ENCODE measurements around the gene TRAPPC2.
"Not testable (repeated sequence)": the region's sequence is repeated elsewhere in the genome, so short reads cannot be mapped to it uniquely, and the experiment has no call there.

The TRAPPC2 gene

DNA sequence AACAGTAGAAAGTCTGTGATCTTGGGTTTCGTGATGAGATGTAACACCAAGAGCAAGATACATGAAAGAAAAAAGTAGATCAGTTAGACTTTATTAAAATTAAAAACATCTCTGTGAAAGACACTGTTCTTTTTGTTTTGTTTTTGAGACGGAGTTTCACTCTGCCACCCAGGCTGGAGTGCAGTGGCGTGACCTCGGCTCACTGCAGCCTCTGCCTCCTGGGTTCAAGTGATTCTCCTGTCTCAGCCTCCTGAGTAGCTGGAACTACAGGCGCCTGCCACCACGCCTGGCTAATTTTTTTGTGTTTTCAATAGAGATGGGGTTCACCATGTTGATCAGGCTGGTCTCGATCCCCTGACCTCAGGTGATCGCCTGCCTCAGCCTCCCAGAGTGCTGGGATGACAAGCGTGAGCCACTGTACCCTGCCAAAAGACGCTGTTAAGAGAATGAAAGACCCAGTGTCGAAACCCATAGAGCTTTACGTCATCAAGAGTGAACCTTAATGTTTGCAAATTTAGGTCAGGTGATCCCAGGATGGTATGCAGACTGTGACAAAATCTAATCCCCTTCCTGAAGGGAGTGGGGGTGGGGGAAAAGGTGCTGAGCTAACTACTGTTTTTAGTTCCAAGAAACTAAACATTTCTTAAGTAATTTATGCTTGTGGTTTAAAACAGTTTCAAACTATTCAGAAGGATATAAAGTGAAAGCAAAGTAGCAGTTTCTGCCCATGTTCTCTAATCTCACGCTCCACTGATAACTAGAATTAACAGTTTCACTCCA, 8.2 kb upstream of the TRAPPC2 start:
- peak in 1 of 2 donors; percentile 28 for DNase-seq

DNA sequence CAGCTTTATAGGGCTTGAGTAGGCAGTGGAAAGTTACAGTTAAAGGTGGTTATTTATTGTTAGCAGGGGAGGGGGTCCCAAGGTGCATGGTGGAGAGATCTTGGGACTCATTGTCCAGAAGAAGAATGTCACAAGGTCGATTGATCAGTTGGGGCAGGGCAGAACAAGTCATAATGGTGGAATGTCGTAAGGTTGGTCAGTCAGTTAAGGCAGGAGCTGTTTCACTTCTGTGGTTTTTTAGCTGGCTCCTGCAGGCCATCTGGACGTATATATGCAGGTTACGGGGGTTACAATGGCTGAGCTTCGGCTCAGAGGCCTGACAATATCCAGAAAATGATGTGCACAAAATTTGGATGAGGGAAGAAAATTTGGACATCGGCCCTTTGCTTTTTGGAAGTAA, 7.3 kb upstream of the TRAPPC2 start:
- DNase-seq: no peak

DNA sequence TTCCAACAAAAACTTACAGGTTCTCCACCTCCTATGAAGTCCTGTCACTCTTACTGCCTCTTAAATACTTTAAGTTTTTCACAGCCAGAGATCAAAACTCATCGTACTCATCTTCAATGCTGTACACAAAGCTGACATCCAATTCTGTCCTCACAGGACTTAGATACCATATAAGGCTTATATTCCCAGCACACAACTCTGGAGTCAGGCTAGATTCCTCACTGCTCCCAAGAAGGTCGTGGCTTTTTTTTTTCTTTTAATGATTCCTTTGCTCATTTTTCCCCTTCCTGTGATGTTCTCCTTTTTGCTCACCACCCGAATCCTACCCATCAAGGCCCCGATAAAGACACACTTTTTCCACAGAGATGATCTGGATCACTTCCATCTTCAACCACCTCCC, 914 bp downstream of the TRAPPC2 start:
- DNase-seq: no peak

DNA sequence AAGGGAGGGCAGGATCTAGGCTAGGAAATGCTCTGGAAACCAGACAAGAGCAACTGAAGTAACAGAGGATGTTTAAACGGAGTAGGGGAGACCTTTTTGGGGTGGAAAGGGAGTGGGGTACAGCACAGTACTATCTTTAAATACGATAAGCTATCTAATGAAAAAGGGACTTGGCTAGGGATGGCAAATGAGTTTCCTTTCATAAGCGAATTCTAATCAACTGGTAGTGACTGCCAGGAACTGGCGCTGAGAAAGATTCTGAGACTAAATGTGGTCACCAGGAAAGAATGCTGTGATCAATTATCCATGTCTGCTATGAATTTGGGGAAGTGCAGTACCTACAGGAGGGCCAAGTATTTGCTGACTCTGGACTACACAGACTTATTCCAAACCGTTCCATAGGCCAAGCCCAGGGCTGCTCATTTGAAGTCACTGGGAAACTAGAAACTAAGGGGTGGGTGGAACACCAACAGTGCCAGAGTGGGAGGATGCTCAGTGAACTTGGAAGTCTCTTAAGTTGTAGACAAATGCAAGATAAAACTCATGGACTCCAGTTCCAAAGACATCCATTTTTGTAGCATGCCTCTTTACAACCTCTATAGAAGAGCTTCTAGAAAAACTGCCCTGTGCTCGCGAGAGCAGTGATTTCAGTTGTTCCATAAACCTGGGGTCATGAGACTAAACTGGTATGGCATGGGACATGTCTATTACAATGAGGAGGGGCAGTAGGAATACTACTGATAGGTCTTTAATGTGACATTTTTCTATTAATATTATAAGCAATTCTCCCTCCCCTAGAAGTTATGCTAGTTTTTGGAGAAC, 2.0 kb downstream of the TRAPPC2 start:
- no peak for DNase-seq

DNA sequence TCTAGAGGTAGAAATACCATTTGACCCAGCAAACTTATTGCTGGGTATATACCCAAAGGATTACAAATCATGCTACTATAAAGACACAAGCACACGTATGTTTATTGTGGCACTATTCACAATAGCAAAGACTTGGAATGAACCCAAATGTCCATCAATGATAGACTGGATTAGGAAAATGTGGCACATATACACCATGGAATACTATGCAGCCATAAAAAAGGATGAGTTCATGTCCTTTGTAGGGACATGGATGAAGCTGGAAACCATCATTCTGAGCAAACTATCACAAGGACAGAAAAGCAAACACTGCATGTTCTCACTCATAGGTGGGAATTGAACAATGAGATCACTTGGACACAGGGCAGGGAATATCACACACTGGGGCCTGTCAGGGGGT, 3.9 kb downstream of the TRAPPC2 start:
- not testable (repeated sequence) for DNase-seq

DNA sequence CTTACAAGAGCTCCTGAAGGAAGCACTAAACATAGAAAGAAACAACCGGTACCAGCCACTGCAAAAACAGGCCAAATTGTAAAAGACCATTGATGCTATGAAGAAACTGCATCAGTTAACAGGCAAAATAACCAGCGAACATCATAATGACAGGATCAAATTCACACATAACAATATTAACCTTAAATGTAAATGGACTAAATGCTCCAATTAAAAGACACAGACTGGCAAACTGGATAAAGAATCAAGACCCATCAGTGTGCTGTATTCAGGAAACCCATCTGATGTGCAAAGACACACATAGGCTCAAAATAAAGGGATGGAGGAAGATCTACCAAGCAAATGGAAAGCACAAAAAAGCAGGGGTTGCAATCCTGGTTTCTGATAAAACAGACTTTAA, 7.8 kb downstream of the TRAPPC2 start:
- not testable (repeated sequence) for DNase-seq

DNA sequence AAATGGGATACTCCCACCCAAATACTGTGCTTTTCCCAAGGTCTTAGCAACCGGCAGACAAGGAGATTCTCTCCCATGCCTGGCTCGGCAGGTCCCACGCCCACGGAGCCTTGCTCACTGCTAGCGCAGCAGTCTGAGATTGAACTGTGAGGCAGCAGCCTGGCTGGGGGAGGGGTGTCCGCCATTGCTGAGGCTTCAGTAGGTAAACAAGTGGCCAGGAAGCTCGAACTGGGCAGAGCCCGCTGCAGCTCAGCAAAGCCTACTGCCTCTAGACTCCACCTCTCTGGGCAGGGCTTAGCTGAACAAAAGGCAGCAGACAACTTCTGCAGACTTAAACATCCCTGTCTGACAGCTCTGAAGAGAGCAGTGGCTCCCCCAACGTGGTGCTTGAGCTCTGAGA, 9.5 kb downstream of the TRAPPC2 start:
- DNase-seq: peak in 1 of 2 donors; percentile 5

DNA sequence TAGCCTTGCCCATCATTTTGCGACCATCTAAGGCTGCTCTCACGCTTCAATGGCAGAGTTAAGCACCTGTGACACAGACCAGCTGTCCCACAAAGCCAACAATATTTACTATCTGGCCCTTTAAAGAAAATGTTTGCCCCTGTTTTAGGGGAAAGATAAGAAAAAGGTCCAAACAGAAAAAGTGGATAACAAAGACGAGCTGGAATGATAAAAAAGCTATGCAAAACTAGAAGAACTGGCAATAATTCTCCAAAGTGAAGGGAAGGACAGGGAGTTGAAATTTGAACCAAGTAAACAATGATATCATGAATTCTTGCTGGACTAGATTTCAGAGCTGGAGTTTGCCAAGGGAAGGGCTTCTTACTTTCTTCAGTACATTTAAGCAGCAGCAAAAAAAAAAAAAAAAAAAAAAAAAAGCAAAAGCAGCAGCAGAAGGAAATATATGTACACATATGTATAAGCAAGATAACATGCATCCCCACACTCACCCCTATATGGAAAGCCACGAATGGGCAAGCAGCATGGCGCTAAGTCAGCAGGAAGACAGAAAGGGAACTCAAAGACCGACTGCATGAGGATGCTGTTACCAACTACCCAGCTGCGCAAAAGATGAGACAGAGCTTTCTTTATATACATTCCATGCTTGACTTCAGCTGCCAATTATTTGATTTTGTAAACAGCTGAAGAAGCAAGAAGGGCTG, 12.5 kb downstream of the TRAPPC2 start:
- DNase-seq: no peak

DNA sequence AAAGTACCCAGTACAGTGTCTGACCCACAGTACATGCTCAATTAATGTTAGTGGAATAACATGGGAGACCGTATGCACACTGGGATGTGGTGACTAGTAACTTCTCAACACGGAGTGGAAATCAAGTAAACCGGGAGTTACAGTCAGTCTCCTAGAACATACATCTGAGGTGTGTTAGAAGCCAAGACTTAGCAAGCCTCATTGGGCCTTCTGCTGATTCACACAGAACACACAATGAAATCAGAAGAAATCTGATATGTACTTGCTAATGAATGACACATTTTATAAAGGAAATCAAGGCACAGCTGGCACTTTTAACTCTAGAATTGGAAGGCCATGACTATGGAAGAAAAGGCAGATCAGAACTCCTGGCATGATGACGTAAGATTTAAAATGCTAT, 13.0 kb downstream of the TRAPPC2 start:
- DNase-seq: no peak

DNA sequence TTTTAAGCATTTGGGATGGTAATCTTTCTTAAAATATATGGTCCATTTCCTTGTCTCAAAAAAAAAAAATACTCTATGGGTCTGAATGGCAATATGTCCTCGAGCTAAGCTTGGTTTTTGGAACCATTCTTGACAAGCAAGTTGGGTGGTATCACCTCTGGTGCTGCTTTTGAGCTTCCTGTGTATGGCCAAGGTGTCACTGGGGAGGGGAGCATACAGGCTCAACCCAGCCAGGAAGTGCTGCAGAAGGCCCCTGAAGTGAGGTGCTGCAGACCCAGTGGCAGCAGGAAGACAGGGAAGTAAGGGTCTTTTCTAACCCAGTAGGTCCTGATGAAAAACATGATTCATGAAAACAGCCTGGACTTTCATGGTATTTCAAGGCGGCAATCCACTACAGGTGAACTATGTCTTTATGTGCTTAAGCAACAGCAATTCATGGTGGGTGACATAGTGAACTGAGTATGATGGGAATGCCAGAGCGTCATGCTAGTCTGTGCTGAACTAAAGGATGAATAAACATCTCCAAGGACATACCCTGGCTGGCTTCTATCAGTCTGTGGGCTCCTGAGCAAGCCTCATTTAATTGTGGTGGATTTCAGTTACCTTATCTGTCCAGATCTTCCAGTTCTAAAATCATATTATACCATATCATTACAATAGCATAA, 15.1 kb downstream of the TRAPPC2 start:
- DNase-seq: no peak

DNA sequence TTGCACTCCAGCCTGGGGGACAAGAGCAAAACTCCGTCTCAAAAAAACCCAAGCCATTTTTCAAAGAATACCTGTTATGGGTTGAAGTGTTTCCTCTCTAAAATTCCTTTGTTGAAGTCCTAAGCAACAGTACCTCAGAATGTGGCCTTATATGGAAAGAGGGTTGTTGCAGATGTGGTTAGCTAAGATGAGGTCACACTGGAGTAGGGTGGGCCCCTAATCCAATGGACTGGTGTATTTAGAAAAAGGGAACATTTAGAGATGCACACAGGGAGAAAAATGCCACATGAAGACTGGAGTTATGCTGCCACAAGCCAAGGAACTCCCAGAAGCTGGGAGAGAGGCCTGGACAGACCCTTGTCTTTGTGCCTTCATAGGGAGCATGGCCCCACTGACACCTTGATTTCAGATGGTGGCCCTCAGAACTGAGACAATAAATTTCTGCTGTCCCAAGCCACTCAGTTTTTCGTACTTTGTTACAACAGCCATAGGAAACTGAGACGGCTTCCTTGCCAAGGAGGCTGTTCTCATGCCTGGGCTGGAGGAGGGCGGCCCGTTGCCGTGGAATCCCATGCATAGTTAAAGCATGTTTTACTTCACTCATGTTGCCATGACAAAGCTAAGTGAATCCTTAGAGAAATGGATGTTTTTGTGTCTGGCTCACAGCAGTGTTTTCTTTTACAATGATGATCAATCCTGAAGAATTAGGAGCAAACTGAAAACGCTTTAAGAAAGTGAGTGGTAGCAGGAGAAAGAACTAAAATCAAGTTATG, 16.5 kb downstream of the TRAPPC2 start:
- no peak for DNase-seq

DNA sequence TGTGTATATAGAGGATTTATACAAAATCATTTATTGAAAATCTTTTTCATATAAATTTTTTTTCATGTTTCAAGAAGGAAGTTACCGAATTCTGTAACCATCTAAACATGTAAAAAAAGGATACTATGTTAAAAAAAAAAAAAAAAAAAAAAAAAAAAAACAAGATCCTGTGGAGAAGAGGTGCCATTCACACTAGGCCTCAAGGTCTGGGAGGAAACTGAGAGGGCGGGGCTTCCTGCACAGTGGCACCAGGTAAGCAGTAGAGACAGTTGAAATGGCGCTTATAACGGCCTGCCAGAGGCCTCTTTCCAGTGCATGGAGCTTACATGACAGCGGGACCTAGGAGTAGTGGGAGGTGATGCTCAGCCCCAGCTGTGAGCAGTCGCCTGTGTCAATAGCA, 17.5 kb downstream of the TRAPPC2 start:
- no peak for DNase-seq

DNA sequence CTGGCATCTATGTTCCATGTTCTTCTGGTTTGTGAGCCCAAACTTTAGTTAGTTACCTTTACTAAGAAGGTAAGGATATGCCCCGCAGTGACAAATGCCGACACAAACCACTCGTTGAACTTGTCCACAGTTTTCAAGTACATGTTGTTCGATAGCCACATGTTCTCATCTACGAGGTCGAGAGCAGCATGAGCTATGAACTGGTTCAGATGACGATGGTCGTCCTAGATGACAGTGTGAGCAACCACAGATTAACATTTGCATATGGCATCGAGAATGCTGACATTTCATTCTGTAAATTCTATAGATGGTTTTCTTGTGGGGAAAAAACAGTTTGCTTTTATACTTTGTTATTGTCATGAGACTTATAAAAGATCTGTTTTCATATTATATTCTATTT, 18.0 kb downstream of the TRAPPC2 start:
- DNase-seq: no peak

DNA sequence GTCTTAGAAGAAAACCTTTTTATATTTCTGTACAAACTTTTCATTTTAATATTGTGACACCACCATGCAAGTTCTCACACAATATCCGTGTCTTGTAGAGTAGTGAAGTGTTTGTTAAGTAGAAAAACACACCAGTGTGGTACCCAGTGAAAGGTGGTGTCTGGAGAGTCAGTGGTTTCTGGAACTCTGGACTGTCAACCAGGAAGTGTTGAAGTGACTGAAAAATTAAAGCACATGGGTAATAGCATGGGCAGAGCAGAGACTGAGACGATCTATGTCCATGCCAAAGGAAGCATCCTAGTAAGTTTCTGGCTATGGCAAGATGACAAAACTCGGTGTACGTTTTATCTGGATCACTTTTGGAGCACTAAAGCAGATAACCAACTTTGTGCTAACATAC, 23.3 kb downstream of the TRAPPC2 start:
- no peak for DNase-seq

DNA sequence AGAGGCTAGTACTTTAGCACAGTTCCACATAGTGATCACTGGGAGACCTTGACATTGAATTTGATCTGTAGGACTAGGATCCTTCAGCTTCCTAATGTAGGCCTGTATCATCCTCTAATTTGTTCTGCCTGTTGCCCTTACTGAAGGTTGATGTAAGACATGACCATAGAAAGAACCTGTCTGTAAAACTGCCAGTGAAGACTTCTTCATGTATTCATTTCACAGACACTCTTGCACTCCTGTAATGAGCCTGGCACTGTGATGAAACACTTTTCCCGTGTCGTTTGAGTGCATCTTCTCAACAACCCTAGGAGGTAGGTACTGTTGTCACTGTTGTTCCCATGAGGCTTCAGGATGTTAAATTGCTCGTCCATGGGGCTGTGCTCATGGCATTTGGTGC, 30.8 kb downstream of the TRAPPC2 start:
- DNase-seq: no peak

DNA sequence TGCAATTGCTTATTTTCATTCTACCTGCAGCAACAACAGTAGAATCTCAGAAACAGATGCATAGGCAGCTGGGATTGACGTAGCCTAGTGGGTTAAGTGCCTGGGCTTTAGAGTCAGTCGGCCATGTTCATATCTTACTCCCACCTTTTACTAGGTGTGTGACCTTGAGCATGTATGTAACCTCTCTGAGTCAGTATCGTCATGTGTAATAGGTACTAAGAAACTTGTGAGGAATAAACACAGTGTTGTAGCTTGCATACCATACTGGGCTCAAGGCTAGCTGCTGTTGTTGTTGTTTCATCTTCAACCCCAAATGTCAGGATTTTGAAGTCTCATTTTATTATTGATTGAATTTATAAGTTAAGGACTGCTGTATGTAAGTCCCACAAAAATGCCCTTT, 31.3 kb downstream of the TRAPPC2 start:
- no peak for DNase-seq

DNA sequence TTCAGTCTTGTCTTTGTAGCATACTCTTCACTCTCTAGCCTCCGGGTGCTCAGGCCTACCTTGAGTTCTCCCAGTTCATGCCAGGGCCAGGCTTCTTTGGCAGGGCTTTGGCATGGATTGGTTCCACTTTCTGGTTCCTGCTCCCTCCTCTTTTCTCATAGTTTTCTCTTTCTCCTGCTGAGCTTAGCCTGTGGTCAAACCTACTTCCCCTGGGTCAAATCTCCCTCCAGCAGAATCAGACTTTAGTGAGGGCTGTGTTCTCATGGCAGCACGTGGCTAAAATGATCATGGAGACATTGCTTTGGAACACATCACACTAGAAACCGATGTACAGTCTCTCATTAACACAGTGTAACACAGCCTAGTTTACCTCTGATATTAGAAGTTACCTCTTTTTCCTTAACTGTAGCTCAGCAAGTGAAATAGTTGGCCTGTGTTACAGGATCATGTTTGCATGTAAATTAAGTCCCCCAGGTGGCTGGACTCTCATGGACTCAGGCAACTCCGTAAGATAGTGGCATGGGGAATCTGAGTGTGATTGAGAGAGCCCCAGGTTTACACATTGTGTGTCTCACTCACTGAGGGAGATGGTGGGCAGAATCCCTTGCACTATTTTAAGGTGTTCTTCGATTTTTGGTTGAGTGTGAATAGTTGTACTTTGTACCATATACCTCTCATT, 32.2 kb downstream of the TRAPPC2 start:
- DNase-seq: no peak

DNA sequence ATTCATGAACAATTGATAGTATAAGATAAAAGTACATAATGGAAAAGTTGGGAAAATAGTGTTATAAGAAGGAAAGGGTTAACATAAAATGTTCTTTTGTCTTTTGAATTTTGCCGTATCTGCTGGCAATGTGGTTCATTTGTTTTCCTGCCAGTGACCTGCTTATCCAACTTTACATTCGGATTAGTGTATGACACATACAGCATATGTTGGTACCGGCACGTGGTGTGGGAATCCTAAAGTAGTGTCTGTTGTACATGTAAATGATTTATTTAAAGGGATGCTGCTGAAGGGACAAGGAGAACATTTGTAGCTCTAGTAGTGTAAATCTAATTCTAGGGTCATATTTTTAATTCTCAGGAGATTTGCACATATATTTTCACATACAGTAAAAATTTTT, 34.0 kb downstream of the TRAPPC2 start:
- no peak for DNase-seq

DNA sequence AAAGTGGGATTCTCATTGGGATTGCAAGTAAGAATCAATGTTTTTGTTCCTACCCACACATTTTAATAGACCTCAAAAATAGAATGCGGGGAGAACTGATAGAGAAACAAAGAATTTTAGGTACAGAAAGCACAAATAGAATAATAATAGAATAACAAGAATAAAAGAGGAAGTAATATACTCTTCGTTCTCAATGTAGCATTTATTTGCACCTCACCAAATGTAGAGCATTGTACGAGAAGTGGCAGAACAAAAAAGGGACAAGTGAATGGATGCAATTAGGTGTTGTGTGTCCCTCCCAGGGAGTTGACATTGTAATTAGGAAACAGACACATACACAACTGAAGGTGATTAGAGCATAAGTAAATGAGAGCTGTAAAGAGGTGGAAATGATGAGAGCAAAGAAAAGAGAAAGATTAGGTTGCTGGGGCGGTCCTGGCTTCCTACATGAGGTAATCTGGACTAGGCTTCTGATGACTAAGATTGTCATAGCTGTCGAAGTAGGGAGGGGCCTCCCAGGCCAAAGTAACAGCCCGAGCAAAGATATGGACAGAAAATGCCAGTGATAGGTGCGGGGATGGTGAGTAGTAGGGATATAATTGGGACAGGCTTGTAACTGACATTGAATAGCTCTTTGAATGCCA, 35.1 kb downstream of the TRAPPC2 start:
- DNase-seq: no peak

DNA sequence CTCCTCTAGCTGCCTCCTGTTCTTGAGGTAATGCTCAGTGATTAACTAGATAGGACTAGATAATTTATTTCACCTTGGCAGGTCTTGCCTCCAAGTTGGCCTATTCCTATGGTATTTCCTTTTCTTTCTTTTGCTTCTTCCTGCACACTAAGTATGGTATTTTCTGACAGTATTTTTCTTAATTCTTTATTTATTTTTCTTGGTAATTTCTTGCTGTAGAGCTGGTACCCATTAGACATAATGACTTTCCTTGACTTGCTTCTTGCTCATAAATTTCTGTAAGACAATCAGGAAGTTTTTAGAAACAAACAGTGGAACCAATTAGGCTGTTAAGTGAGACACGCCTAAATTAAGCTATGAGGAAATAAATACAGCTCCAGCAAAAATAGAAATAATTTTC, 36.0 kb downstream of the TRAPPC2 start:
- DNase-seq: no peak

DNA sequence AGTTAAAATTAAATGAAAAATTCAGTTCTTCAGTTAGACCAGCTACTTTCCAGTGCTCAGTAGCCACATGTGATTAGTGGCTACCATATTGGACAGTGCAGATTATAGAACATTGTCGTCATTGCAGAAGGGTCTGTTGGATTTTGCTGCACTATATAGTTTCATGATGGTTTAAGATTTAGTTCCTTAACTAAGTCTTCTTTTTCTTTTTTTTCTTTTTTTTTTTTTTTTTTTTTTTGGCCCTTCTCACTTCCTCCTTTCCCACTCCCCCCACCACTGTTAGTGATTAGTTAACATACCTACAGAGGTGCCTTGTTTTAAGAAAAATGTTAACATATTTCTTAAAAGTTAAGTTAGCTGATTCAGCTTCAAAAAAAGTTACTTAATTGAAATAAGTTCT, 36.4 kb downstream of the TRAPPC2 start:
- DNase-seq: no peak
